RWPE2 (cell line): ENCODE measurements around the gene DAPK2.
"Not testable (repeated sequence)": the region's sequence is repeated elsewhere in the genome, so short reads cannot be mapped to it uniquely, and the experiment has no call there.

ENCODE experiments used
- ATAC-seq: fragments of 200-7000 bp; cut with Tn5 transposase; 3 replicates; pipeline ENCODE4 v1.9.1; 2021; ENCODE audit warnings: low read depth
- DNase-seq: peaks from one replicate; pipeline ENCODE4 v3.0.0-alpha.2; 2020; ENCODE audit warnings: low spot score
- H3K27ac ChIP-seq: fragments of 450-650 bp; 2 replicates; pipeline ENCODE4 v1.5.1; 2017; ENCODE audit warnings: mild to moderate bottlenecking; ENCODE audit not compliant: poor library complexity, severe bottlenecking
- H3K27me3 ChIP-seq: fragments of 250-450 bp; sonication (Bioruptor Pico); 2 replicates; pipeline ENCODE4 v1.5.1; 2021; ENCODE audit warnings: mild to moderate bottlenecking, moderate library complexity; ENCODE audit not compliant: insufficient read depth, poor library complexity, severe bottlenecking
- H3K36me3 ChIP-seq: fragments of 250-450 bp; sonication (Bioruptor Pico); 2 replicates; pipeline ENCODE4 v1.5.1; 2020; ENCODE audit warnings: low read depth, mild to moderate bottlenecking, moderate library complexity
- H3K4me1 ChIP-seq: fragments of 250-450 bp; sonication (Bioruptor Pico); 2 replicates; pipeline ENCODE4 v1.5.1; 2021; ENCODE audit warnings: mild to moderate bottlenecking, moderate library complexity; ENCODE audit not compliant: insufficient read depth, poor library complexity, severe bottlenecking
- H3K4me3 ChIP-seq: fragments of 250-450 bp; sonication (Bioruptor Pico); 2 replicates; pipeline ENCODE4 v1.5.1; 2021; ENCODE audit warnings: mild to moderate bottlenecking, moderate library complexity; ENCODE audit not compliant: severe bottlenecking
- H3K9me3 ChIP-seq: fragments of 250-450 bp; sonication (Bioruptor Pico); 2 replicates; pipeline ENCODE4 v1.5.1; 2021; ENCODE audit warnings: mild to moderate bottlenecking, moderate library complexity; ENCODE audit not compliant: severe bottlenecking
- TF ChIP-seq, protein P1 (sequence below): fragments of 450-650 bp; IDR thresholded peaks from one replicate; pipeline ENCODE4 v1.5.1; 2017; ENCODE audit warnings: mild to moderate bottlenecking, moderate library complexity; ENCODE audit not compliant: poor library complexity, severe bottlenecking

DAPK2 gene

GRCh38 chr15:64092075-64092820 lies 46.0 kb upstream of the DAPK2 start:
- H3K36me3 ChIP-seq, result peaks cover 30% of the 10 kb centered on the region
- ATAC-seq (no peak), DNase-seq (no peak)
- peak overlapping the region; percentile 72 for H3K27ac ChIP-seq
- H3K4me1 ChIP-seq, result peaks cover 12% of the 10 kb centered on the region
- peak overlapping the region; percentile 60 for H3K4me3 ChIP-seq
- no peaks in the 10 kb centered on the region for H3K27me3 ChIP-seq
- TF ChIP-seq, protein P1, sequence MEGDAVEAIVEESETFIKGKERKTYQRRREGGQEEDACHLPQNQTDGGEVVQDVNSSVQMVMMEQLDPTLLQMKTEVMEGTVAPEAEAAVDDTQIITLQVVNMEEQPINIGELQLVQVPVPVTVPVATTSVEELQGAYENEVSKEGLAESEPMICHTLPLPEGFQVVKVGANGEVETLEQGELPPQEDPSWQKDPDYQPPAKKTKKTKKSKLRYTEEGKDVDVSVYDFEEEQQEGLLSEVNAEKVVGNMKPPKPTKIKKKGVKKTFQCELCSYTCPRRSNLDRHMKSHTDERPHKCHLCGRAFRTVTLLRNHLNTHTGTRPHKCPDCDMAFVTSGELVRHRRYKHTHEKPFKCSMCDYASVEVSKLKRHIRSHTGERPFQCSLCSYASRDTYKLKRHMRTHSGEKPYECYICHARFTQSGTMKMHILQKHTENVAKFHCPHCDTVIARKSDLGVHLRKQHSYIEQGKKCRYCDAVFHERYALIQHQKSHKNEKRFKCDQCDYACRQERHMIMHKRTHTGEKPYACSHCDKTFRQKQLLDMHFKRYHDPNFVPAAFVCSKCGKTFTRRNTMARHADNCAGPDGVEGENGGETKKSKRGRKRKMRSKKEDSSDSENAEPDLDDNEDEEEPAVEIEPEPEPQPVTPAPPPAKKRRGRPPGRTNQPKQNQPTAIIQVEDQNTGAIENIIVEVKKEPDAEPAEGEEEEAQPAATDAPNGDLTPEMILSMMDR, result peak; percentile 46
- no peaks in the 10 kb centered on the region for H3K9me3 ChIP-seq

- H3K27me3 ChIP-seq, result no peaks in the 10 kb centered on the region
- H3K4me1 ChIP-seq, result peaks cover 12% of the 10 kb centered on the region
- no peaks in the 10 kb centered on the region for H3K9me3 ChIP-seq
- no peak for ATAC-seq
- no peak for DNase-seq
- H3K36me3 ChIP-seq, result peaks cover 44% of the 10 kb centered on the region
- H3K27ac ChIP-seq, result no peak overlapping the region
- no peak overlapping the region for H3K4me3 ChIP-seq
- TF ChIP-seq, protein P1, result no peak
Measured at GRCh38 chr15:64090527-64090926, 44.2 kb upstream of the DAPK2 start.

DNA sequence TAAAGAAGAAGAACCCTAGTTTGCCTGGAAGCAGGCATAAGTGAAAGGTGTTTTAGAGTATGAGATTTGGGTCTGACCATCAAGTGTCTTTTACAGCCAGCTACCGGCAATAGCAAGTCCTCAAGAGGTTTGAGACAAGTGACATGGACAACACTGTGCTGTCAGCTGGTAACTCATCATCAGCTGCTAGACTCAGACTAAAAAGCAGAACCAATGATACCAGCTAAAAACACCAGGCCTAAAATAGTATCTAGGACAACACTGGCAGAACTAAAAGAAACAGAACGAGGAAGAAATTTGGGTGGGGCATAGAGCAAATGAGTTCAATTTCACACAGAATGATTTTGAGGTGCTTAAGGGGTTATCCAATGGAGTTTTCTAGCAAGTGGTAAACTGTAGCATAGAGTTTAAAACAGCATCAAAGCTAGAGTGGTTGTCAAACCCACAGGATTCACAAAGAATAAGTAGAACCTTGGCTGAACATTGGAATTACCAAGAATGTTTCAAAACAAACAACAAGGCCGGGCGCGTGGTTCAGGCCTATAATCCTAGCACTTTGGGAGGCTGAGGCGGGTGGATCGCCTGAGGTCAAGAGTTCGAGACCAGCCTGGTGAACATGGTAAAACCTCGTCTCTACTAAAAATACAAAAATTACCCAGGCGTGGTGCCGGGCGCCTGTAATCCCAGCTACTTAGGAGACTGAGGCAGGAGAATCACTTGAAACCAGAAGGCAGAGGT lies 43.4 kb upstream of the DAPK2 start:
- Histone ChIP-seq H3K27me3 (no peaks in the 10 kb centered on the region), H3K4me3 (no peak overlapping the region), H3K27ac (no peak overlapping the region), H3K36me3 (peaks cover 52% of the 10 kb centered on the region), H3K4me1 (peaks cover 8% of the 10 kb centered on the region), H3K9me3 (no peaks in the 10 kb centered on the region)
- TF ChIP-seq, protein P1, result no peak
- DNase-seq (no peak), ATAC-seq (no peak)

GRCh38 chr15:64082757-64083156 lies 36.5 kb upstream of the DAPK2 start:
- no peak overlapping the region for H3K4me3 ChIP-seq
- peaks cover 77% of the 10 kb centered on the region for H3K36me3 ChIP-seq
- no peaks in the 10 kb centered on the region for H3K9me3 ChIP-seq
- no peaks in the 10 kb centered on the region for H3K27me3 ChIP-seq
- ATAC-seq (no peak), DNase-seq (no peak)
- no peaks in the 10 kb centered on the region for H3K4me1 ChIP-seq
- H3K27ac ChIP-seq, result no peak overlapping the region
- TF ChIP-seq, protein P1, result no peak

GRCh38 chr15:64073496-64073895 lies 27.2 kb upstream of the DAPK2 start:
- H3K27me3 ChIP-seq, H3K4me1 ChIP-seq, DNase-seq, H3K4me3 ChIP-seq, H3K27ac ChIP-seq, ATAC-seq, H3K9me3 ChIP-seq: not testable (repeated sequence)
- peaks cover 53% of the 10 kb centered on the region for H3K36me3 ChIP-seq
